HepG2 (cell line): ENCODE data around the gene BMERB1. TPM values are rescaled to one million over a fixed set of nuclear protein-coding genes. Genes with fewer than 3 reads are reported as not detected.

Source experiments
- ARID4A ChIP-seq: sonication (generic); formaldehyde crosslinking; IDR thresholded peaks from 2 replicates; pipeline ENCODE4 v1.5.0; 2020; ENCODE audit warnings: mild to moderate bottlenecking, missing genetic modification reagents, borderline replicate concordance
- MTERF4 ChIP-seq: sonication (generic); formaldehyde crosslinking; IDR thresholded peaks from 2 replicates; pipeline ENCODE4 v1.8.0; 2023; ENCODE audit warnings: mild to moderate bottlenecking, missing genetic modification reagents
- PCBP2 ChIP-seq: fragments of 200-400 bp; formaldehyde crosslinking; optimal IDR thresholded peaks from 2 replicates; pipeline ENCODE3; 2018; ENCODE audit warnings: low read length, low read depth; ENCODE audit not compliant: poor library complexity, severe bottlenecking
- ZBTB10 ChIP-seq: sonication (generic); formaldehyde crosslinking; IDR thresholded peaks from 2 replicates; pipeline ENCODE4 v1.4.0; 2020; ENCODE audit warnings: missing genetic modification reagents, borderline replicate concordance
- ZNF382 ChIP-seq: sonication (generic); formaldehyde crosslinking; IDR thresholded peaks from 2 replicates; pipeline ENCODE4 v1.5.0; 2020; ENCODE audit warnings: missing genetic modification reagents, mild to moderate bottlenecking, borderline replicate concordance
- ZNF770 ChIP-seq: sonication (generic); formaldehyde crosslinking; IDR thresholded peaks from 2 replicates; pipeline ENCODE4 v1.5.0; 2020; ENCODE audit warnings: mild to moderate bottlenecking, missing genetic modification reagents
- ZSCAN31 ChIP-seq: sonication (generic); formaldehyde crosslinking; IDR thresholded peaks from 2 replicates; pipeline ENCODE4 v1.5.0; 2020; ENCODE audit warnings: low read depth, mild to moderate bottlenecking, missing genetic modification reagents
- polyA plus RNA-seq, 8 experiments: library from polyadenylated mRNA; depleted of rRNA in 3 of 8; stranded (reverse) in 7 of 8; unstranded in 1 of 8; fragments of >200 nt; fragmentation: Illumina TruSeq in 4 of 8; extraction: Trizol in 4 of 8; gene quantifications; 2 replicates each; pipeline versions ENCODE4 v1.2.1 to v1.2.3, GENCODE V29; 2011 to 2016; ENCODE audit warnings: low read depth in 4 of 8, missing spikeins in 1 of 8, mixed read lengths in 1 of 8; ENCODE audit not compliant: insufficient read depth in 1 of 8
- total RNA-seq, 5 experiments: library from RNA; depleted of rRNA; stranded (reverse); fragments of >200 nt; fragmentation: Illumina TruSeq; extraction: Trizol; gene quantifications; 2 replicates each; pipeline ENCODE4 v1.2.3, GENCODE V29; 2016; ENCODE audit warnings: low read depth in 1 of 5

BMERB1 gene
- total and polyA plus RNA-seq, 2 of the 13 experiments (the other 11 are each of a cell fraction or from before 2014, with no cell fraction given) = 1.4 TPM

GRCh38 chr16:15399317-15399716, 35.1 kb upstream of the BMERB1 start (continued):
- TF ChIP-seq ZNF770 (CRISPR knock-in tag) = peak; percentile 82
- TF ChIP-seq ZSCAN31 (CRISPR knock-in tag) = 0 out of 2 replicates have a peak, but pooled peaks have one; percentile 9
- no peak for TF ChIP-seq MTERF4 (CRISPR knock-in tag)
- TF ChIP-seq ZBTB10 (CRISPR knock-in tag) = no peak
- no peak for TF ChIP-seq ZNF382 (CRISPR knock-in tag)
- no peak for TF ChIP-seq PCBP2
- no peak for TF ChIP-seq ARID4A (CRISPR knock-in tag)
